Measurements from ENCODE around the gene TINAG.

Gene TINAG

DNA sequence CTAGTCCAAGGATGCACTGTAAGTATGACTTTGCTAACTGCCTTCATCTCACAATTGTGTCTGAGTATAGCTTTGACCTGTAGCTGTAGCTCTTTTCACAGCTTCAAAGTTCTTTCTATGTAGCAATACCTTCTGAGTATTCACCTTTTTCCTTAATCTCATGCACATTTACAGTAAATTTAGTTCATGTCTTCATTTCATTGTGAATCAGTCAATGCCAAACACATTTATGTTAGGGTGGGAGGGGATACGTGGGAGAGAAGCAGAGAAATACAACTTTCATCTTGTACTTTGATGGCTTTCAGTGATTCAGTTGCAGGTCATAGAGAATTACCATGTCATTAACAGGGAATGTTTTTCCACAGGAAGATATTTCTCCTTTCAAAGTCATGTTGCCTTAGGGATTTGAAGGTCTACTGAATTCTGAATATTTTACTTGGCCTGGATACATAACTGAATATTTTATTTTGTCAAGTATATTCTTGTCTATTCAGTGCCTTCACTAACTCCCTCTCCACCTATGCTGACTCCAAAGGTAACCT, 119.2 kb downstream of the TINAG start:
- no peak for DNase-seq
- intact Hi-C loops (cut with DNase I; ENCODE audit: low total_unique reads), result no loop called here

DNA sequence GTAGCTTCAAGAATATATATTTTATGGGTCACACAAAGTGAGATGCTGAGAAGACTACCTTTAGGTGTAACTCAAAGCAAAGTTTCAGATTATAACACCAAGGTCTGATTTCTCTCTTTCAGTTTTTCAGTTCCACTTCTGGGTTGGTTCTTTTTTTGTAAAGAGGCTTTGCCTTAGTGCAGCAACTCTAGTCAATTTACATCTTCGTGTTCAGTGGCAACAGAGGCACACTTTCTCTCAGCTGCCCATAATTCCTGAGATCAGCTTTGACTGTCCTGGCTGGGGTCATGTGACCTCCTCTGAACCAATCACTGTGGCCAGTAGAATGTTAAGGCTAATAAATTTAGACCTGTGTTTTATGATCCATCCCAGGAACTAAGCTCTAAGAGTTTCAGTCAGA, 120.2 kb downstream of the TINAG start:
- intact Hi-C loops (cut with DNase I; ENCODE audit: low total_unique reads), result no loop called here
- H3K27me3 ChIP-seq, result no peaks in the 10 kb centered on the region
- TF ChIP-seq, protein P1, sequence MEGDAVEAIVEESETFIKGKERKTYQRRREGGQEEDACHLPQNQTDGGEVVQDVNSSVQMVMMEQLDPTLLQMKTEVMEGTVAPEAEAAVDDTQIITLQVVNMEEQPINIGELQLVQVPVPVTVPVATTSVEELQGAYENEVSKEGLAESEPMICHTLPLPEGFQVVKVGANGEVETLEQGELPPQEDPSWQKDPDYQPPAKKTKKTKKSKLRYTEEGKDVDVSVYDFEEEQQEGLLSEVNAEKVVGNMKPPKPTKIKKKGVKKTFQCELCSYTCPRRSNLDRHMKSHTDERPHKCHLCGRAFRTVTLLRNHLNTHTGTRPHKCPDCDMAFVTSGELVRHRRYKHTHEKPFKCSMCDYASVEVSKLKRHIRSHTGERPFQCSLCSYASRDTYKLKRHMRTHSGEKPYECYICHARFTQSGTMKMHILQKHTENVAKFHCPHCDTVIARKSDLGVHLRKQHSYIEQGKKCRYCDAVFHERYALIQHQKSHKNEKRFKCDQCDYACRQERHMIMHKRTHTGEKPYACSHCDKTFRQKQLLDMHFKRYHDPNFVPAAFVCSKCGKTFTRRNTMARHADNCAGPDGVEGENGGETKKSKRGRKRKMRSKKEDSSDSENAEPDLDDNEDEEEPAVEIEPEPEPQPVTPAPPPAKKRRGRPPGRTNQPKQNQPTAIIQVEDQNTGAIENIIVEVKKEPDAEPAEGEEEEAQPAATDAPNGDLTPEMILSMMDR (IDR thresholded peaks at IDR 0.05), result no peak
- no peak for DNase-seq
- H3K27ac ChIP-seq, result no peak overlapping the region
- no peak overlapping the region for H3K4me3 ChIP-seq
- H3K9me3 ChIP-seq, result no peaks in the 10 kb centered on the region
- no peaks in the 10 kb centered on the region for H3K36me3 ChIP-seq
- H3K4me1 ChIP-seq, result peaks cover 0 to 5% (median 4%) of the 10 kb centered on the region in 4 donors

More for the DNA sequence above, 119.2 kb downstream of the TINAG start:
- peaks cover 0 to 5% (median 4%) of the 10 kb centered on the region in 4 donors for H3K4me1 ChIP-seq
- no peaks in the 10 kb centered on the region for H3K36me3 ChIP-seq
- TF ChIP-seq, protein P1 (IDR thresholded peaks at IDR 0.05), result no peak
- no peak overlapping the region for H3K4me3 ChIP-seq
- no peak overlapping the region for H3K27ac ChIP-seq
- H3K27me3 ChIP-seq, result no peaks in the 10 kb centered on the region
- no peaks in the 10 kb centered on the region for H3K9me3 ChIP-seq

DNA sequence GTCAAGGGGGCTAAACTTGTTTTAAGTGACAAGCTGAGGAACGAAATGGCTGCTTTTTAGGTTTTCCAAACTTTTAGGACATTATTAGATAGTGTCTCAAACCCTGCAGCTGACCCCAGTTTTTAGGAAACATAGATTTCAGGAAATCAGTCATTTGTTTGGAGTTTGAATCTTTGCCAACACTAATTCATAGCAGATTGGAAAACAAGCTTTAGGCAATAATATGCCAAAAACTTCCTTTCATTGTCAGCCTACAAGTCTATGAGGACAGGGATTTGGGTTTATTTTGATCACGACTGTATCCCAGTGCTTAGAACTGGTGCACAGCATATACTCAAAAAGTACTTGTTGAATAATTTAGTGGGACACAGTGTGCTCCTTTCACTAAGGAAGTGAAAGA, 123.2 kb downstream of the TINAG start:
- peaks cover 0 to 5% (median 4%) of the 10 kb centered on the region in 4 donors for H3K4me1 ChIP-seq
- H3K27me3 ChIP-seq, result no peaks in the 10 kb centered on the region
- DNase-seq, result no peak
- no peak overlapping the region for H3K27ac ChIP-seq
- H3K9me3 ChIP-seq, result no peaks in the 10 kb centered on the region
- intact Hi-C loops (cut with DNase I; ENCODE audit: low total_unique reads), result no loop called here
- no peaks in the 10 kb centered on the region for H3K36me3 ChIP-seq
- TF ChIP-seq, protein P1 (IDR thresholded peaks at IDR 0.05), result no peak
- no peak overlapping the region for H3K4me3 ChIP-seq

All from tibial artery (tissue), 4 donors.